MCF 10A (cell line): ENCODE data around the gene NDUFV1. TPM values are rescaled to one million over a fixed set of nuclear protein-coding genes. Genes with fewer than 3 reads are reported as not detected.
"Not testable (repeated sequence)": the region's sequence is repeated elsewhere in the genome, so short reads cannot be mapped to it uniquely, and the experiment has no call there.

Experiments
- BruUV-seq: library from RNA; stranded (reverse); fragments of 400-500 nt; replicated peaks from 2 replicates; lab custom pipeline; 2021; lab: Mats Ljungman, UMichigan
- CTCF ChIA-PET: fragments of 300-600 bp; sonication (Branson Sonifier 250); formaldehyde crosslinking; extraction: SDS; loops from one replicate; lab custom pipeline; 2021; ENCODE audit warnings: antibody characterized with exemption, inconsistent platforms; lab: Yijun Ruan, JAX
- POLR2A ChIA-PET: fragments of 300-600, 350-650 bp; sonication (Branson Sonifier 250); formaldehyde crosslinking; extraction: SDS; loops from one replicate; lab custom pipeline; 2020; ENCODE audit warnings: antibody characterized with exemption, inconsistent platforms; lab: Yijun Ruan, JAX
- DNase-seq: peaks from one replicate; pipeline ENCODE4 v3.0.0-alpha.2; 2018; ENCODE audit not compliant: unreplicated experiment
- H3K27ac Mint-ChIP-seq: one replicate; pipeline ENCODE4 v1.8.0; 2022; ENCODE audit warnings: mild to moderate bottlenecking, low read depth, mixed read lengths; ENCODE audit not compliant: unreplicated experiment
- H3K27me3 Mint-ChIP-seq: one replicate; pipeline ENCODE4 v1.8.0; 2022; ENCODE audit warnings: mixed read lengths; ENCODE audit not compliant: insufficient read depth, unreplicated experiment
- H3K36me3 Mint-ChIP-seq: one replicate; pipeline ENCODE4 v1.8.0; 2022; ENCODE audit warnings: mild to moderate bottlenecking, moderate library complexity, mixed read lengths; ENCODE audit not compliant: insufficient read depth, unreplicated experiment
- H3K4me1 Mint-ChIP-seq: one replicate; pipeline ENCODE4 v1.8.0; 2022; ENCODE audit warnings: mixed read lengths; ENCODE audit not compliant: insufficient read depth, unreplicated experiment
- H3K4me3 Mint-ChIP-seq: one replicate; pipeline ENCODE4 v1.8.0; 2022; ENCODE audit warnings: mild to moderate bottlenecking, moderate library complexity, mixed read lengths; ENCODE audit not compliant: unreplicated experiment
- H3K9me3 Mint-ChIP-seq: one replicate; pipeline ENCODE4 v1.8.0; 2022; ENCODE audit warnings: mixed read lengths; ENCODE audit not compliant: unreplicated experiment
- intact Hi-C: fragments of 100-400 bp; cut with micrococcal nuclease; formaldehyde crosslinking; loops from 2 replicates; pipeline ENCODE4 v1.14.1; 2022
- total RNA-seq: library from RNA; stranded (reverse); gene quantifications from 2 replicates; pipeline ENCODE4 v1.2.3, GENCODE V29; 2022
- TF ChIP-seq, protein P1 (sequence below): fragments of 200-600 bp; IDR thresholded peaks from one replicate; pipeline ENCODE4 v1.8.0; 2022; ENCODE audit warnings: antibody characterized with exemption, mild to moderate bottlenecking; ENCODE audit not compliant: unreplicated experiment

The NDUFV1 gene
- total RNA-seq, 1 experiment from 2014 or later = 223 TPM

DNA sequence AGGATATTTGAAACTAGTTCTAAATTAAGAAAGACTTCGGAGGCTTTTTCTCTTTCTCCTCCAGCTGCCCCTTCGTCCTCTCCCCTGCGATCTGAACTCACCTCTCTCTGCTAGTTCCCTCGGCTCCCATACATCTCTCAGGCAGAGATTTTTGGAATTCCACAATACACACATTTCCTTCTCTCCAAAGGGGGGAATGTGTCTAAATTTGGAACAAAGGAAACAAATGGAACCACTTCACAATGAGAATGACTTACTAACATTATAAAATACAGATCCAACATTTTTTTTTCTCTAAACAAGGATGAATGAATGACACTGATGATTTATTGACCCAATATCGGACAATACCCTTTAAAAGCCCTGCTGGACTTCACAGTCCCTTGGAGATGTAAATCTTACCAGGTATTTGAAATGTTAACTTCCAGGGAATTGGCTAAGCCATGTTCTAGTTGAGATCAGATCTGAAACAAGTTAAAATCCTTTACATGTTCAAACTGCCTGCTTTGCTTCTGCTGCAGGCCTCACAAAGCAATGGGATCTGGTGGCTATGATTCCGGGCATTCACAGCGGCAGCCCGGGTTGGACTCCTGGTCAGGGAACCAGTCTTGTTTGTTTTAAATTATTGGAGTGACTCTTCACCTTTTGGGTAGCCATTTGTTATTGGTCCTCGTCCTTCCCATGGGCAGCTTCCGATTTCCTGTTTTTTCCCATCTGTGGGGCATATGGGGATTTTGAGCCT is 43.6 kb upstream of the NDUFV1 start:
- POLR2A ChIA-PET = interaction anchor here (1.0 to 2.4 kb wide), 5 partner anchors 9 to 162 kb away, joined by 3 to 6 read pairs (median 3); partner anchors contain the start of gene PPP1CA

GRCh38 chr11:67563705-67564114 is 43.0 kb upstream of the NDUFV1 start:
- peak overlapping the region; percentile 12 for H3K27ac Mint-ChIP-seq
- H3K9me3 Mint-ChIP-seq, H3K36me3 Mint-ChIP-seq, H3K27me3 Mint-ChIP-seq, BruUV-seq, intact Hi-C loops, H3K4me3 Mint-ChIP-seq: not testable (repeated sequence)
- DNase-seq = peak; percentile 69
- ChIA-PET POLR2A (interaction anchor here (1.0 to 2.4 kb wide), 4 partner anchors 9 to 162 kb away, joined by 3 to 6 read pairs (median 4); partner anchors contain the start of gene PPP1CA), CTCF (interaction anchor here (0.6 kb wide), 1 partner anchor 36 kb away, joined by 3 read pairs; no protein-coding TSS in a partner anchor)
- peaks cover 14% of the 10 kb centered on the region for H3K4me1 Mint-ChIP-seq

More for the DNA sequence above, 43.6 kb upstream of the NDUFV1 start:
- Mint-ChIP-seq H3K4me3 (no peak overlapping the region), H3K4me1 (peaks cover 14% of the 10 kb centered on the region), H3K9me3 (no peaks in the 10 kb centered on the region), H3K36me3 (no peaks in the 10 kb centered on the region), H3K27ac (no peak overlapping the region), H3K27me3 (no peaks in the 10 kb centered on the region)
- BruUV-seq = no TSS peak
- DNase-seq = no peak
- CTCF ChIA-PET = interaction anchor here (0.6 to 2.4 kb wide), 2 partner anchors 9 to 36 kb away, joined by 3 to 8 read pairs; no protein-coding TSS in a partner anchor
- TF ChIP-seq, protein P1, sequence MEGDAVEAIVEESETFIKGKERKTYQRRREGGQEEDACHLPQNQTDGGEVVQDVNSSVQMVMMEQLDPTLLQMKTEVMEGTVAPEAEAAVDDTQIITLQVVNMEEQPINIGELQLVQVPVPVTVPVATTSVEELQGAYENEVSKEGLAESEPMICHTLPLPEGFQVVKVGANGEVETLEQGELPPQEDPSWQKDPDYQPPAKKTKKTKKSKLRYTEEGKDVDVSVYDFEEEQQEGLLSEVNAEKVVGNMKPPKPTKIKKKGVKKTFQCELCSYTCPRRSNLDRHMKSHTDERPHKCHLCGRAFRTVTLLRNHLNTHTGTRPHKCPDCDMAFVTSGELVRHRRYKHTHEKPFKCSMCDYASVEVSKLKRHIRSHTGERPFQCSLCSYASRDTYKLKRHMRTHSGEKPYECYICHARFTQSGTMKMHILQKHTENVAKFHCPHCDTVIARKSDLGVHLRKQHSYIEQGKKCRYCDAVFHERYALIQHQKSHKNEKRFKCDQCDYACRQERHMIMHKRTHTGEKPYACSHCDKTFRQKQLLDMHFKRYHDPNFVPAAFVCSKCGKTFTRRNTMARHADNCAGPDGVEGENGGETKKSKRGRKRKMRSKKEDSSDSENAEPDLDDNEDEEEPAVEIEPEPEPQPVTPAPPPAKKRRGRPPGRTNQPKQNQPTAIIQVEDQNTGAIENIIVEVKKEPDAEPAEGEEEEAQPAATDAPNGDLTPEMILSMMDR = no peak
- intact Hi-C loops = no loop called here

DNA sequence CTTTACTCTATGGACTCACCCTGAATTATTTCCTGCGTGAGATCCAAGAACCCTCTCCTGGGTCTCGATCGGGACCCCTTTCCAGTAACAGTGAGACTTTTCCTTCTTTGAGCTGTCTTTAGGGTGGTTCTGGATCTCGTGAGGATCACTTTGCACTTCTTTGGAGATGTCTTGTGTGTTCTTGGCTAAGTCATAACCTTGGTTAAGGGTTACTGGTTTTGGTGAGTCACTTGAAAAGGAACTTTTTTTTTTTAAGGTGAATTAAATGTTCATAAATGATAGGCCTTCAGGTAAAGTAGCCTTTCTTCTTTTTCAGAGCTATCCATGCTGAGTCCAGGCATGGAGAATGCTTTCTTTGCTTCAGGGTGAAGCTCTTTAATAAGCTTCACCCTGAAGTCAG is 42.5 kb upstream of the NDUFV1 start:
- BruUV-seq = no TSS peak
- DNase-seq = no peak
- H3K4me1 Mint-ChIP-seq = peaks cover 14% of the 10 kb centered on the region
- CTCF ChIA-PET = interaction anchor here (0.6 kb wide), 2 partner anchors 35 to 246 kb away, joined by 3 read pairs; no protein-coding TSS in a partner anchor
- no peaks in the 10 kb centered on the region for H3K27me3 Mint-ChIP-seq
- no peaks in the 10 kb centered on the region for H3K9me3 Mint-ChIP-seq
- H3K36me3 Mint-ChIP-seq = no peaks in the 10 kb centered on the region
- TF ChIP-seq, protein P1 = no peak
- intact Hi-C loops = no loop called here
- POLR2A ChIA-PET = interaction anchor here (1.0 to 2.4 kb wide), 4 partner anchors 8 to 163 kb away, joined by 3 to 6 read pairs (median 4); partner anchors contain the start of gene PPP1CA
- H3K27ac Mint-ChIP-seq = peak overlapping the region; percentile 12
- H3K4me3 Mint-ChIP-seq = no peak overlapping the region

- H3K27me3 Mint-ChIP-seq = no peaks in the 10 kb centered on the region
- ChIA-PET CTCF (interaction anchor here (0.8 to 4.2 kb wide), 6 partner anchors 9 to 205 kb away, joined by 3 to 34 read pairs (median 6); partner anchors contain the start of gene GSTP1), POLR2A (interaction anchor here (0.7 to 2.7 kb wide), 3 partner anchors 12 to 41 kb away, joined by 3 to 34 read pairs (median 3); partner anchors contain the start of gene GSTP1)
- intact Hi-C loops = no loop called here
- no peak for DNase-seq
- BruUV-seq = no TSS peak
- H3K36me3 Mint-ChIP-seq = no peaks in the 10 kb centered on the region
- peaks cover 7% of the 10 kb centered on the region for H3K4me1 Mint-ChIP-seq
- TF ChIP-seq, protein P1 = no peak
- H3K27ac Mint-ChIP-seq = no peak overlapping the region
- H3K4me3 Mint-ChIP-seq = no peak overlapping the region
- no peaks in the 10 kb centered on the region for H3K9me3 Mint-ChIP-seq
Observed at GRCh38 chr11:67571443-67571842, 35.3 kb upstream of the NDUFV1 start.
